HCT116 (cell line): ENCODE results near the gene ZNF653. TPM values are rescaled to one million over a fixed set of nuclear protein-coding genes. Genes with fewer than 3 reads are reported as not detected.

ENCODE experiments used
- ATAC-seq: fragments of 200-7000 bp; cut with Tn5 transposase; 2 replicates; pipeline ENCODE4 v1.9.1; 2020; ENCODE audit warnings: mild to moderate bottlenecking, moderate library complexity
- BruUV-seq: library from RNA; stranded (reverse); fragments of 400-500 nt; replicated peaks from 2 replicates; lab custom pipeline; 2021; lab: Mats Ljungman, UMichigan
- CTCF ChIA-PET: fragments of 300-600 bp; sonication (Branson Sonifier 250); formaldehyde crosslinking; loops from one replicate; lab custom pipeline; 2021; ENCODE audit warnings: antibody characterized with exemption; lab: Charles Lee
- POLR2A ChIA-PET: fragments of 300-600, 350-600 bp; sonication (Branson Sonifier 250); formaldehyde crosslinking; loops from one replicate; lab custom pipeline; 2021; ENCODE audit warnings: antibody characterized with exemption; lab: Charles Lee
- RAD21 ChIA-PET, 2 experiments: fragments of 300-600 bp; sonication (Branson Sonifier 250); formaldehyde crosslinking; loops; one replicate each; lab custom pipeline; 2023; ENCODE audit warnings: low total read pairs in 2 of 2; ENCODE audit not compliant: uncharacterized antibody in 2 of 2, unreplicated experiment in 2 of 2, low non-redundant PET in 1 of 2; lab: Charles Lee
- DNase-seq: peaks from one replicate; pipeline ENCODE4 v3.0.0-alpha.2; 2010; ENCODE audit warnings: low read depth, low spot score
- H2AFZ ChIP-seq: fragments of 200-600 bp; shearing (Covaris generic), sonication (generic); 2 replicates; pipeline ENCODE4 v1.6.1; 2017; ENCODE audit warnings: low read depth, mixed run types, mixed read lengths, antibody characterized with exemption, low read length; ENCODE audit not compliant: poor library complexity, severe bottlenecking
- H3K27ac ChIP-seq: 2 replicates; pipeline ENCODE4 v1.5.1; 2012; ENCODE audit warnings: low read depth, low read length
- H3K27me3 ChIP-seq: fragments of 200-600 bp; sonication (generic); 2 replicates; pipeline ENCODE4 v1.6.1; 2016; ENCODE audit warnings: mixed run types, low read length, mixed read lengths; ENCODE audit not compliant: insufficient read depth
- H3K36me3 ChIP-seq, 2 experiments: fragments of 200-500 bp in 1 of 2; fragments of 200-600 bp in 1 of 2; sonication (Bioruptor generic) in 1 of 2; sonication (generic) in 1 of 2; 2 replicates each; pipeline versions ENCODE4 v1.5.1 to v1.6.1; 2014 to 2016; ENCODE audit warnings: low read length in 2 of 2, inconsistent platforms in 1 of 2, mixed read lengths in 1 of 2, mixed run types in 1 of 2; ENCODE audit not compliant: insufficient read depth in 2 of 2, control insufficient read depth in 1 of 2
- H3K4me1 ChIP-seq, 2 experiments: fragments of 200-600 bp in 1 of 2; sonication (generic) in 1 of 2; 2 replicates each; pipeline versions ENCODE4 v1.5.1 to v1.6.1; 2012 to 2017; ENCODE audit warnings: low read length in 2 of 2, inconsistent platforms in 1 of 2, mild to moderate bottlenecking in 1 of 2, mixed read lengths in 1 of 2, mixed run types in 1 of 2, moderate library complexity in 1 of 2; ENCODE audit not compliant: insufficient read depth in 2 of 2, control insufficient read depth in 1 of 2
- H3K4me2 ChIP-seq: fragments of 200-600 bp; sonication (generic); 2 replicates; pipeline ENCODE4 v1.6.1; 2017; ENCODE audit warnings: mixed run types, low read length, mixed read lengths
- H3K4me3 ChIP-seq, 2 experiments: fragments of 200-600 bp in 1 of 2; sonication (generic) in 1 of 2; replicated peaks in 1 of 2; 2 replicates each; pipeline ENCODE4 v1.5.1; 2011 to 2016; ENCODE audit warnings: low read length in 2 of 2, control low read depth in 1 of 2, low read depth in 1 of 2, mild to moderate bottlenecking in 1 of 2, mixed read lengths in 1 of 2, mixed run types in 1 of 2
- H3K79me2 ChIP-seq: fragments of 200-600 bp; sonication (generic); 2 replicates; pipeline ENCODE4 v1.6.1; 2017; ENCODE audit warnings: mild to moderate bottlenecking, mixed run types, low read length, moderate library complexity, mixed read lengths; ENCODE audit not compliant: insufficient read depth
- H3K9ac ChIP-seq: fragments of 200-600 bp; sonication (generic); 2 replicates; pipeline ENCODE4 v1.6.1; 2016; ENCODE audit warnings: low read length, mixed read lengths
- H3K9me2 ChIP-seq: fragments of 200-600 bp; sonication (generic), shearing (Covaris generic); 2 replicates; pipeline ENCODE4 v1.6.1; 2017; ENCODE audit warnings: mixed run types, mild to moderate bottlenecking, moderate library complexity; ENCODE audit not compliant: insufficient read depth
- H3K9me3 ChIP-seq, 2 experiments: fragments of 200-500 bp in 1 of 2; fragments of 200-600 bp in 1 of 2; sonication (Bioruptor generic) in 1 of 2; sonication (generic) in 1 of 2; 2 replicates each; pipeline ENCODE4 v1.6.1; 2014 to 2017; ENCODE audit warnings: low read length in 2 of 2, mixed read lengths in 2 of 2, inconsistent platforms in 1 of 2, low read depth in 1 of 2, mild to moderate bottlenecking in 1 of 2, mixed run types in 1 of 2, moderate library complexity in 1 of 2; ENCODE audit not compliant: control insufficient read depth in 1 of 2, insufficient read depth in 1 of 2
- H4K20me1 ChIP-seq: fragments of 200-600 bp; sonication (generic), shearing (Covaris generic); 2 replicates; pipeline ENCODE4 v1.6.1; 2017; ENCODE audit warnings: mixed run types, mild to moderate bottlenecking, moderate library complexity; ENCODE audit not compliant: insufficient read depth
- CBX3 ChIP-seq: IDR thresholded peaks from 2 replicates; pipeline ENCODE4 v1.6.1; 2012; ENCODE audit warnings: low read depth
- CEBPB ChIP-seq: IDR thresholded peaks from 2 replicates; pipeline ENCODE4 v1.6.1; 2012; ENCODE audit warnings: low read depth
- CTCF ChIP-seq, 3 experiments: fragments of 200-600 bp in 1 of 3; sonication (generic) in 1 of 3; IDR thresholded peaks in 2 of 3; conservative IDR thresholded peaks in 1 of 3; 2 replicates each; pipeline ENCODE4 v1.5.1; 2012 to 2017; ENCODE audit warnings: low read depth in 2 of 3, low read length in 2 of 3, antibody characterized with exemption in 1 of 3, borderline replicate concordance in 1 of 3, control low read depth in 1 of 3, mild to moderate bottlenecking in 1 of 3, mixed read lengths in 1 of 3, mixed run types in 1 of 3, moderate library complexity in 1 of 3; ENCODE audit not compliant: insufficient read depth in 1 of 3
- ELF1 ChIP-seq: IDR thresholded peaks from 2 replicates; pipeline ENCODE4 v1.6.1; 2012; ENCODE audit warnings: low read depth, borderline replicate concordance
- EZH2phosphoT487 ChIP-seq: fragments of 200-600 bp; IDR thresholded peaks from 2 replicates; pipeline ENCODE4 v1.6.1; 2018; ENCODE audit warnings: antibody characterized with exemption, borderline replicate concordance
- FOSL1 ChIP-seq: IDR thresholded peaks from 2 replicates; pipeline ENCODE4 v1.6.1; 2012; ENCODE audit warnings: low read depth
- POLR2A ChIP-seq: IDR thresholded peaks from 2 replicates; pipeline ENCODE4 v1.7.0; 2011; ENCODE audit warnings: borderline replicate concordance; ENCODE audit not compliant: insufficient read depth, insufficient read length; ENCODE audit errors: extremely low read depth
- RAD21 ChIP-seq: IDR thresholded peaks from 2 replicates; pipeline ENCODE4 v1.6.1; 2012; ENCODE audit warnings: low read depth, mild to moderate bottlenecking
- SIN3A ChIP-seq: IDR thresholded peaks from 2 replicates; pipeline ENCODE4 v1.6.1; 2012; ENCODE audit warnings: low read depth
- SP1 ChIP-seq: IDR thresholded peaks from 2 replicates; pipeline ENCODE4 v1.6.1; 2012; ENCODE audit warnings: low read depth
- SRF ChIP-seq: IDR thresholded peaks from 2 replicates; pipeline ENCODE4 v1.6.1; 2012; ENCODE audit warnings: low read depth
- TCF7L2 ChIP-seq: IDR thresholded peaks from 2 replicates; pipeline ENCODE4 v1.7.0; 2011; ENCODE audit warnings: borderline replicate concordance, inconsistent platforms; ENCODE audit not compliant: insufficient read depth, insufficient read length; ENCODE audit errors: extremely low read depth
- ZBTB33 ChIP-seq: IDR thresholded peaks from 2 replicates; pipeline ENCODE4 v1.6.1; 2011; ENCODE audit warnings: mild to moderate bottlenecking, low read length, moderate library complexity; ENCODE audit not compliant: insufficient replicate concordance; ENCODE audit errors: extremely low read depth
- ZFX ChIP-seq: fragments of 450-650 bp; IDR thresholded peaks from 2 replicates; pipeline ENCODE4 v1.6.1; 2017
- intact Hi-C: fragments of 100-400 bp; cut with micrococcal nuclease; formaldehyde crosslinking; loops from 2 replicates; pipeline ENCODE4 v1.10.0; 2022
- total RNA-seq: library from RNA; stranded (reverse); gene quantifications from one replicate; pipeline ENCODE4 v1.2.1, GENCODE V29; 2021; ENCODE audit not compliant: unreplicated experiment
- TF ChIP-seq, protein P1 (sequence below): IDR thresholded peaks from 2 replicates; pipeline ENCODE4 v1.6.1; 2012; ENCODE audit warnings: low read depth
- TF ChIP-seq, protein P2 (sequence below): IDR thresholded peaks from 2 replicates; pipeline ENCODE4 v1.6.1; 2012

The ZNF653 gene
- total RNA-seq, 1 experiment from 2014 or later = 16.1 TPM

GRCh38 chr19:11528551-11529341 lies 23.1 kb upstream of the ZNF653 start, which contains the start of gene ECSIT (continued):
- TF ChIP-seq, protein P1, sequence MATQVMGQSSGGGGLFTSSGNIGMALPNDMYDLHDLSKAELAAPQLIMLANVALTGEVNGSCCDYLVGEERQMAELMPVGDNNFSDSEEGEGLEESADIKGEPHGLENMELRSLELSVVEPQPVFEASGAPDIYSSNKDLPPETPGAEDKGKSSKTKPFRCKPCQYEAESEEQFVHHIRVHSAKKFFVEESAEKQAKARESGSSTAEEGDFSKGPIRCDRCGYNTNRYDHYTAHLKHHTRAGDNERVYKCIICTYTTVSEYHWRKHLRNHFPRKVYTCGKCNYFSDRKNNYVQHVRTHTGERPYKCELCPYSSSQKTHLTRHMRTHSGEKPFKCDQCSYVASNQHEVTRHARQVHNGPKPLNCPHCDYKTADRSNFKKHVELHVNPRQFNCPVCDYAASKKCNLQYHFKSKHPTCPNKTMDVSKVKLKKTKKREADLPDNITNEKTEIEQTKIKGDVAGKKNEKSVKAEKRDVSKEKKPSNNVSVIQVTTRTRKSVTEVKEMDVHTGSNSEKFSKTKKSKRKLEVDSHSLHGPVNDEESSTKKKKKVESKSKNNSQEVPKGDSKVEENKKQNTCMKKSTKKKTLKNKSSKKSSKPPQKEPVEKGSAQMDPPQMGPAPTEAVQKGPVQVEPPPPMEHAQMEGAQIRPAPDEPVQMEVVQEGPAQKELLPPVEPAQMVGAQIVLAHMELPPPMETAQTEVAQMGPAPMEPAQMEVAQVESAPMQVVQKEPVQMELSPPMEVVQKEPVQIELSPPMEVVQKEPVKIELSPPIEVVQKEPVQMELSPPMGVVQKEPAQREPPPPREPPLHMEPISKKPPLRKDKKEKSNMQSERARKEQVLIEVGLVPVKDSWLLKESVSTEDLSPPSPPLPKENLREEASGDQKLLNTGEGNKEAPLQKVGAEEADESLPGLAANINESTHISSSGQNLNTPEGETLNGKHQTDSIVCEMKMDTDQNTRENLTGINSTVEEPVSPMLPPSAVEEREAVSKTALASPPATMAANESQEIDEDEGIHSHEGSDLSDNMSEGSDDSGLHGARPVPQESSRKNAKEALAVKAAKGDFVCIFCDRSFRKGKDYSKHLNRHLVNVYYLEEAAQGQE = peak; percentile 91
- TF ChIP-seq FOSL1 (no peak), RAD21 (no peak), ELF1 (no peak), CEBPB (no peak), SRF (no peak)

- Histone ChIP-seq H3K9ac (no peak overlapping the region), H3K27ac (no peak overlapping the region), H3K4me2 (no peak overlapping the region), H3K79me2 (no peaks in the 10 kb centered on the region), H3K9me3 (no peaks in the 10 kb centered on the region), H3K36me3 (no peaks in the 10 kb centered on the region)
- DNase-seq (no peak), ATAC-seq (no peak)
- RAD21 ChIA-PET = no interaction called here
- BruUV-seq = no TSS peak
- no peak for TF ChIP-seq SP1
- TF ChIP-seq CBX3 = no peak
- no peak for TF ChIP-seq FOSL1
- no peak for TF ChIP-seq ZBTB33
- TF ChIP-seq CTCF (IDR thresholded peaks at IDR 0.05 in 2 of 3, conservative IDR thresholded peaks at IDR 0.05 in 1 of 3; ENCODE audit: borderline replicate concordance in 1 of 3, insufficient read depth in 1 of 3, low read depth in 2 of 3, low read length in 2 of 3) = no peak
- TF ChIP-seq, protein P2, sequence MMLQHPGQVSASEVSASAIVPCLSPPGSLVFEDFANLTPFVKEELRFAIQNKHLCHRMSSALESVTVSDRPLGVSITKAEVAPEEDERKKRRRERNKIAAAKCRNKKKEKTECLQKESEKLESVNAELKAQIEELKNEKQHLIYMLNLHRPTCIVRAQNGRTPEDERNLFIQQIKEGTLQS = no peak
- TF ChIP-seq TCF7L2 = no peak
- TF ChIP-seq ZFX = no peak
- no peak for TF ChIP-seq SIN3A
- no peak for TF ChIP-seq EZH2phosphoT487
- no peak for TF ChIP-seq POLR2A
- TF ChIP-seq, all 23 proteins: peak for 0
- ChIA-PET CTCF (no interaction called here), POLR2A (no interaction called here)
- H2AFZ ChIP-seq = no peak overlapping the region
- H3K9me2 ChIP-seq = no peaks in the 10 kb centered on the region
- no peak overlapping the region for H3K4me3 ChIP-seq
- intact Hi-C loops = no loop called here
- no peaks in the 10 kb centered on the region for H3K27me3 ChIP-seq
- H3K4me1 ChIP-seq = no peaks in the 10 kb centered on the region
- no peaks in the 10 kb centered on the region for H4K20me1 ChIP-seq
Measured at GRCh38 chr19:11519138-11519537, 13.5 kb upstream of the ZNF653 start.
